HG03342 (cell line): Measurements from ENCODE around the gene BCAP29.

Source experiments
- ATAC-seq: cut with Tn5 transposase; IDR thresholded peaks from one replicate; pipeline ENCODE4 v1.9.1; 2021; ENCODE audit warnings: mild to moderate bottlenecking, moderate library complexity; ENCODE audit not compliant: unreplicated experiment

The BCAP29 gene

DNA sequence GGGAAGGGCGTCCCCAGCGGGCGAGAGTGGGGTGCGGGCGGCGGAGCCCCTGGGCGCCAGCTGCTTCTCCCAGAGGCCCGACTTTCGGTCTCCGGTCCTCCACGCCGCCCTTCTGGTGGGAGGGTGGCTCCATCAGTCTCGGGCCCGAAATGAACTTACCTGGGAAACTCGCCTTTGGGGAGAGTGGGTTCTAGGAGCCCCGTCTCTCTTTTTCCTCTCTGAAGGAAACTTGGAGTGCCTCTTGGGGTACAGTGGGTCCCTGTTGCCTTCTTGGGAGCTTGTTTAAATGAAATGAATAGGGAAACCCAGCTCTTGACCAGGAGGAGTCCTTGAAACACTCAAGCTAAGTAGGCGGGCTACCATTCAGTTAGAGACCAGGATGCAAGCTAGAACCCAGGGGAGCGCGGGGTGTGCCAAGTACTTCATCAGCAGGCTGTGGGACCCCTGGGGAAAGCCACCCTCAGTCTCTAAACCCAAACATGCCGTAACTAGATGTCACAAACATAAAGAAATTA is 81.9 kb downstream of the BCAP29 start:
- no peak for ATAC-seq

GRCh38 chr7:107663196-107663595 is 83.2 kb downstream of the BCAP29 start:
- no peak for ATAC-seq

DNA sequence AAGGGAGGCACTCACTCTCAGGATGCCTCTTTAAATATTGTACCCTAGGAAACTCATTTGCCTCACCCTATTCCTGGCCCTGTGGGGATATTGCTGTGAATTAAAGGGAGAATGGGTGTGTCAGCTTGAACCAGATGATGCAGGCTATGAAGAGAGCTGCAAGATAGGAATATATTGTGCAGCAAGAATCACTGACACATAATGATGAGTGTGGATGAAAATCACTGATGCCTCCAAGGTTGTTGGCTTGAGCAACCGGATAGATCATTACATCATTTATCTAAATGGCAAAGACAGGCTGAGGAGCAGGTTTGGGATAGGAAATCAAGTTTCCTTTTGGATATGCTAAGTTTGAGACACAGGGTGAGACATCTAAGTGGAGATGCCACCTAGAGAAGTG is 86.7 kb downstream of the BCAP29 start:
- no peak for ATAC-seq

DNA sequence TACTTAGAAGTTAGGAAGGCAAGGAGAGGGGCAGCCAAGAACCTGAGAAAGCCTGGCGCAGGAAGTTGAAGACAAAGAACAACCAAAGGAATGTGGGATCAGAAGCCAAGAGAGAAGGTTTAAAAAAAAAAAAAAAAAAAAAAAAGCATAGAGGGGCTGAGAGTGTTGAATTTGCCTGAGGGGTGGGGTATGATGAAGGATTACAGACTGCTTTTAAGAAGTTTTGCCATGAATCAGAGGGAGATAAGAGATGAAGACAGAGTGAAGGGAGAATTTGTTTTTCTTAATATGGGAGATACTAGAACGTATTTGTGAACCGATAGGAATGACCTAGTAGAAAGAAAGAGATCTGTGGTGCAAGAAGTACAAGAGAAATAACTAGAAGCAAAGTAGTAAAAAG is 87.3 kb downstream of the BCAP29 start:
- no peak for ATAC-seq

DNA sequence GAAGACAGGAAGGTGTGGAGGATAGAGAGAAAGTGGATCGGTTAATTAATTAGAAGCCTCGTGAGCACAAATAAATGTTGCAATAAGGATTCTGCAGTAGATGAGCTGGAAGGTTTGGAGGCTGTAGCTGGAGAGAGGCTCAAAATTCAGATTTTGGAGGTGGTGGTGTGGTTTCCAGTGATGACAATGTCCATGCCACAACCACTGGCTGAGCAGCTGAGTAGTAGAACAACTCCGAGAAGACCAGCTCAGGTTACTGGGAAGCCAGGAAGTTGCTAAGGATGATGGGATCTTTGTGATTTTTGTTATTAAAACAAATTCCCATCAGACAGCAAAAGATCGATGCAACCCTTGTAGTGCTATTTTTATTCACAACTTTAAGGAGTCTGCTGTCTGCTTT is 88.2 kb downstream of the BCAP29 start:
- ATAC-seq = no peak
